Gastrocnemius medialis (tissue), 4 donors: Measurements from ENCODE around the gene ABCF2. TPM values are rescaled to one million over a fixed set of nuclear protein-coding genes. Genes with fewer than 3 reads are reported as not detected.

Source experiments
- ATAC-seq, 2 donors: fragments of 150-250 bp; one replicate each; pipeline ENCODE4 v1.9.1; 2016
- DNase-seq, 2 donors: peaks; one replicate each; pipeline ENCODE4 v3.0.0-alpha.2; 2019
- H3K27ac ChIP-seq, 4 donors: fragments of 200-600 bp; sonication (generic); 1 replicate in 1 of 4; 2 replicates in 3 of 4; pipeline ENCODE4 v1.5.1; 2016 to 2018; ENCODE audit warnings: mild to moderate bottlenecking in 2 of 4, moderate library complexity in 1 of 4
- H3K27me3 ChIP-seq, 3 donors: fragments of 200-600 bp; sonication (generic) in 2 of 3; 1 replicate in 1 of 3; 2 replicates in 2 of 3; pipeline versions ENCODE4 v1.5.1 to v1.6.0; 2016 to 2019; ENCODE audit warnings: mild to moderate bottlenecking in 1 of 3, moderate library complexity in 1 of 3
- H3K36me3 ChIP-seq, 2 donors: fragments of 200-600 bp; sonication (generic) in 1 of 2; one replicate each; pipeline ENCODE4 v1.5.1; 2017 to 2018
- H3K4me1 ChIP-seq, 2 donors: fragments of 200-600 bp; sonication (generic) in 1 of 2; one replicate each; pipeline ENCODE4 v1.5.1; 2016 to 2017; ENCODE audit warnings: mild to moderate bottlenecking in 2 of 2
- H3K4me3 ChIP-seq, 4 donors: fragments of 200-600 bp; sonication (generic) in 3 of 4; 1 replicate in 1 of 4; 2 replicates in 3 of 4; pipeline ENCODE4 v1.5.1; 2016 to 2019; ENCODE audit warnings: mild to moderate bottlenecking in 2 of 4
- H3K9me3 ChIP-seq, 3 donors: fragments of 200-600 bp; sonication (generic) in 2 of 3; 1 replicate in 1 of 3; 2 replicates in 2 of 3; pipeline ENCODE4 v1.5.1; 2016 to 2019
- CTCF ChIP-seq, 5 experiments: fragments of 450-650 bp in 3 of 5; fragments of 200-600 bp in 2 of 5; sonication (generic) in 2 of 5; IDR thresholded peaks in 4 of 5; conservative IDR thresholded peaks in 1 of 5; 1 replicate in 4 of 5; 2 replicates in 1 of 5; pipeline ENCODE4 v1.5.1; 2016 to 2019; ENCODE audit warnings: antibody characterized with exemption in 5 of 5, mild to moderate bottlenecking in 3 of 5, moderate library complexity in 3 of 5
- POLR2A ChIP-seq, 2 donors: fragments of 450-650 bp; IDR thresholded peaks; one replicate each; pipeline ENCODE4 v1.6.1; 2017; ENCODE audit warnings: antibody characterized with exemption in 2 of 2, mild to moderate bottlenecking in 2 of 2, moderate library complexity in 2 of 2
- in situ Hi-C, 4 donors: fragments of 200-750 bp; cut with MboI; loops; one replicate each; pipeline versions ENCODE4 v1.15.0 to v1.8.0; 2017; ENCODE audit warnings: low sequenced_read_pairs in 4 of 4
- intact Hi-C: fragments of 100-400 bp; cut with DNase I; formaldehyde crosslinking; loops from one replicate; pipeline ENCODE4 v1.15.1; 2023; ENCODE audit warnings: low total_unique reads
- total RNA-seq, 4 donors: library from RNA; depleted of rRNA; stranded (reverse); fragments of >200 nt; gene quantifications; one replicate each; pipeline versions ENCODE4 v1.1.0 to v1.2.3, GENCODE V29; 2016

ABCF2 gene
- total RNA-seq, 4 donors from 2014 or later, result 73.3 to 119 (median 96.3) TPM

GRCh38 chr7:151243408-151244195, 16.6 kb upstream of the ABCF2 start:
- ATAC-seq, result no peak
- H3K27me3 ChIP-seq, result no peaks in the 10 kb centered on the region
- H3K27ac ChIP-seq, result peak overlapping the region in 3 of 4 donors; percentile 31 to 99 (median 37)
- H3K9me3 ChIP-seq, result no peaks in the 10 kb centered on the region
- H3K4me3 ChIP-seq, result no peak overlapping the region
- in situ Hi-C loops (no loop called here), intact Hi-C loops (loop anchor here (2.0 to 10.0 kb wide), 3 partner anchors 59 to 879 kb away; partner anchors contain the start of gene REPIN1)
- peaks cover 0 to 43% of the 10 kb centered on the region in 2 donors for H3K36me3 ChIP-seq
- peaks cover 47 to 49% of the 10 kb centered on the region in 2 donors for H3K4me1 ChIP-seq
- DNase-seq, result no peak
- TF ChIP-seq CTCF (IDR thresholded peaks at IDR 0.05 in 4 of 5, conservative IDR thresholded peaks at IDR 0.05 in 1 of 5) (no peak), POLR2A (IDR thresholded peaks at IDR 0.05) (no peak)

- H3K27ac ChIP-seq, result peak overlapping the region in 2 of 4 donors; percentile 37 to 99
- peaks cover 0 to 49% of the 10 kb centered on the region in 2 donors for H3K36me3 ChIP-seq
- H3K9me3 ChIP-seq, result no peaks in the 10 kb centered on the region
- H3K4me1 ChIP-seq, result peaks cover 48 to 50% of the 10 kb centered on the region in 2 donors
- intact Hi-C loops, result loop anchor here (10.0 kb wide), 1 partner anchor 878 kb away; the partner anchor contains the start of gene REPIN1
- DNase-seq, result no peak
- no peak for TF ChIP-seq CTCF (IDR thresholded peaks at IDR 0.05 in 4 of 5, conservative IDR thresholded peaks at IDR 0.05 in 1 of 5)
- no peak for TF ChIP-seq POLR2A (IDR thresholded peaks at IDR 0.05)
- no peak for ATAC-seq
- in situ Hi-C loops, result no loop called here
- H3K27me3 ChIP-seq, result no peaks in the 10 kb centered on the region
- H3K4me3 ChIP-seq, result no peak overlapping the region
These were observed 16.0 kb upstream of the ABCF2 start for GRCh38 chr7:151243045-151243349.

GRCh38 chr7:151242159-151243044, 15.4 kb upstream of the ABCF2 start:
- H3K36me3 ChIP-seq, result peaks cover 0 to 55% of the 10 kb centered on the region in 2 donors
- peak overlapping the region in 1 of 4 donors; percentile 99 for H3K27ac ChIP-seq
- in situ Hi-C loops, result no loop called here
- peaks cover 48 to 53% of the 10 kb centered on the region in 2 donors for H3K4me1 ChIP-seq
- ATAC-seq, result no peak
- TF ChIP-seq POLR2A (IDR thresholded peaks at IDR 0.05) (no peak), CTCF (IDR thresholded peaks at IDR 0.05 in 4 of 5, conservative IDR thresholded peaks at IDR 0.05 in 1 of 5) (no peak)
- H3K9me3 ChIP-seq, result no peaks in the 10 kb centered on the region
- no peak for DNase-seq
- intact Hi-C loops, result loop anchor here (10.0 kb wide), 1 partner anchor 878 kb away; the partner anchor contains the start of gene REPIN1
- no peaks in the 10 kb centered on the region for H3K27me3 ChIP-seq
- H3K4me3 ChIP-seq, result no peak overlapping the region

GRCh38 chr7:151241755-151242096, 14.7 kb upstream of the ABCF2 start:
- no peaks in the 10 kb centered on the region for H3K27me3 ChIP-seq
- peaks cover 47 to 49% of the 10 kb centered on the region in 2 donors for H3K4me1 ChIP-seq
- in situ Hi-C loops (no loop called here), intact Hi-C loops (loop anchor here (10.0 kb wide), 1 partner anchor 877 kb away; the partner anchor contains the start of gene REPIN1)
- DNase-seq (no peak), ATAC-seq (no peak)
- H3K4me3 ChIP-seq, result no peak overlapping the region
- H3K9me3 ChIP-seq, result no peaks in the 10 kb centered on the region
- peaks cover 0 to 62% of the 10 kb centered on the region in 2 donors for H3K36me3 ChIP-seq
- TF ChIP-seq CTCF (IDR thresholded peaks at IDR 0.05 in 4 of 5, conservative IDR thresholded peaks at IDR 0.05 in 1 of 5), result no peak
- no peak for TF ChIP-seq POLR2A (IDR thresholded peaks at IDR 0.05)
- H3K27ac ChIP-seq, result peak overlapping the region in 3 of 4 donors; percentile 5 to 99 (median 45)
